Renal pelvis (tissue), 12 donors: ENCODE measurements around the gene LLPH. TPM values are rescaled to one million over a fixed set of nuclear protein-coding genes. Genes with fewer than 3 reads are reported as not detected.
A peak's percentile ranks its signal among the peaks of the same experiment; 100 is the strongest.
"Not testable (repeated sequence)": the region's sequence is repeated elsewhere in the genome, so short reads cannot be mapped to it uniquely, and the experiment has no call there.

Experiments
- DNase-seq: peaks from one replicate; pipeline ENCODE4 v3.0.0-alpha.2; 2013
- long read RNA-seq, 16 experiments: transcript quantifications; one replicate each; lab custom pipeline, GENCODE V29; 2026
- polyA plus RNA-seq, 3 donors: library from polyadenylated mRNA; unstranded; fragments of 120-200 nt; gene quantifications; one replicate each; pipeline ENCODE4 v1.2.1, GENCODE V29; 2013; ENCODE audit not compliant: insufficient read length in 3 of 3

Gene LLPH
- 10 to 100 TPM; 24.1 to 32.5 (median 29.5) TPM for polyA plus RNA-seq
- long read RNA-seq, donor 1, full-length matches to known transcripts, result 24 of 24 reads
- long read RNA-seq, donor 1, partial matches to known transcripts, result 0 of 24 reads
- long read RNA-seq, donor 1, other reads (novel, unspliced or antisense), result 0 of 24 reads
- long read RNA-seq, donor 2, full-length matches to known transcripts, result 33 of 33 reads
- long read RNA-seq, donor 2, partial matches to known transcripts, result 0 of 33 reads
- long read RNA-seq, donor 2, other reads (novel, unspliced or antisense), result 0 of 33 reads
- long read RNA-seq, donor 3, full-length matches to known transcripts, result 15 of 15 reads
- long read RNA-seq, donor 3, partial matches to known transcripts, result 0 of 15 reads
- long read RNA-seq, donor 3, other reads (novel, unspliced or antisense), result 0 of 15 reads
- long read RNA-seq, donor 4, full-length matches to known transcripts, result 29 of 29 reads
- long read RNA-seq, donor 4, partial matches to known transcripts, result 0 of 29 reads
- long read RNA-seq, donor 4, other reads (novel, unspliced or antisense), result 0 of 29 reads
- long read RNA-seq, donor 5, full-length matches to known transcripts, result 17 of 24 reads
- long read RNA-seq, donor 5, partial matches to known transcripts, result 7 of 24 reads
- long read RNA-seq, donor 5, other reads (novel, unspliced or antisense), result 0 of 24 reads
- long read RNA-seq, donor 6, full-length matches to known transcripts, result 24 of 24 reads
- long read RNA-seq, donor 6, partial matches to known transcripts, result 0 of 24 reads
- long read RNA-seq, donor 6, other reads (novel, unspliced or antisense), result 0 of 24 reads
- long read RNA-seq, donor 7, full-length matches to known transcripts, result 21 of 28 reads
- long read RNA-seq, donor 7, partial matches to known transcripts, result 7 of 28 reads
- long read RNA-seq, donor 7, other reads (novel, unspliced or antisense), result 0 of 28 reads
- long read RNA-seq, donor 8, full-length matches to known transcripts, result 8 of 8 reads
- long read RNA-seq, donor 8, partial matches to known transcripts, result 0 of 8 reads
- long read RNA-seq, donor 8, other reads (novel, unspliced or antisense), result 0 of 8 reads
- long read RNA-seq, donor 9, full-length matches to known transcripts, result 32 of 32 reads
- long read RNA-seq, donor 9, partial matches to known transcripts, result 0 of 32 reads
- long read RNA-seq, donor 9, other reads (novel, unspliced or antisense), result 0 of 32 reads
- long read RNA-seq, donor 10, full-length matches to known transcripts, result 17 of 17 reads
- long read RNA-seq, donor 10, partial matches to known transcripts, result 0 of 17 reads
- long read RNA-seq, donor 10, other reads (novel, unspliced or antisense), result 0 of 17 reads
- long read RNA-seq, donor 11, full-length matches to known transcripts, result 16 of 26 reads
- long read RNA-seq, donor 11, partial matches to known transcripts, result 10 of 26 reads
- long read RNA-seq, donor 11, other reads (novel, unspliced or antisense), result 0 of 26 reads
- long read RNA-seq, donor 12, full-length matches to known transcripts, result 24 of 24 reads
- long read RNA-seq, donor 12, partial matches to known transcripts, result 0 of 24 reads
- long read RNA-seq, donor 12, other reads (novel, unspliced or antisense), result 0 of 24 reads
- long read RNA-seq, donor 13, full-length matches to known transcripts, result 19 of 25 reads
- long read RNA-seq, donor 13, partial matches to known transcripts, result 6 of 25 reads
- long read RNA-seq, donor 13, other reads (novel, unspliced or antisense), result 0 of 25 reads
- long read RNA-seq, donor 14, result 0 reads
- long read RNA-seq, donor 15, full-length matches to known transcripts, result 29 of 29 reads
- long read RNA-seq, donor 15, partial matches to known transcripts, result 0 of 29 reads
- long read RNA-seq, donor 15, other reads (novel, unspliced or antisense), result 0 of 29 reads
- long read RNA-seq, donor 16, full-length matches to known transcripts, result 32 of 32 reads
- long read RNA-seq, donor 16, partial matches to known transcripts, result 0 of 32 reads
- long read RNA-seq, donor 16, other reads (novel, unspliced or antisense), result 0 of 32 reads

GRCh38 chr12:66130267-66131066, at the start of gene LLPH:
Gene LLPH, minus strand, starts transcription at chr12:66130750. Its CDS starts 1,644 bp downstream, at chr12:66129106.
- peak; percentile 93 for DNase-seq

GRCh38 chr12:66176105-66176900, 45.8 kb upstream of the LLPH start:
- DNase-seq, result no peak

- DNase-seq, result not testable (repeated sequence)
These were observed 44.1 kb upstream of the LLPH start for GRCh38 chr12:66174391-66175325.

- no peak for DNase-seq
These were observed 40.1 kb upstream of the LLPH start for GRCh38 chr12:66170606-66171005.

GRCh38 chr12:66169221-66170170, 38.9 kb upstream of the LLPH start, which contains the start of gene TMBIM4:
Gene TMBIM4, minus strand, starts transcription at chr12:66169996. Its CDS starts 45 bp downstream, at chr12:66169951.
- DNase-seq, result peak; percentile 91

GRCh38 chr12:66168410-66168809, 37.9 kb upstream of the LLPH start:
- DNase-seq, result no peak

- DNase-seq, result no peak
These were observed 36.0 kb upstream of the LLPH start for GRCh38 chr12:66166561-66166960.

- no peak for DNase-seq
These were observed 34.6 kb upstream of the LLPH start for GRCh38 chr12:66165141-66165540.

- DNase-seq, result no peak
These were observed 33.8 kb upstream of the LLPH start for GRCh38 chr12:66164349-66164821.

GRCh38 chr12:66163289-66163688, 32.7 kb upstream of the LLPH start:
- no peak for DNase-seq

- no peak for DNase-seq
These were observed 32.2 kb upstream of the LLPH start for GRCh38 chr12:66162701-66163100.

- no peak for DNase-seq
These were observed 30.2 kb upstream of the LLPH start for GRCh38 chr12:66160704-66161103.

- DNase-seq, result no peak
These were observed 28.6 kb upstream of the LLPH start for GRCh38 chr12:66159123-66159522.

GRCh38 chr12:66156654-66157053, 26.1 kb upstream of the LLPH start:
- DNase-seq, result no peak

GRCh38 chr12:66154776-66155175, 24.2 kb upstream of the LLPH start:
- DNase-seq, result no peak

GRCh38 chr12:66152732-66153131, 22.2 kb upstream of the LLPH start:
- no peak for DNase-seq
